Measurements from ENCODE around the gene ABCA12. TPM values are rescaled to one million over a fixed set of nuclear protein-coding genes. Genes with fewer than 3 reads are reported as not detected.

Gene ABCA12
- total RNA-seq, 1 donor from 2014 or later, result not detected

GRCh38 chr2:215107216-215108056 is 31.0 kb downstream of the ABCA12 start:
- POLR2A ChIA-PET, result no interaction called here
- no peak for ATAC-seq (ENCODE audit: low read depth)
- Mint-ChIP-seq H3K4me3 (no peak overlapping the region), H3K36me3 (ENCODE audit: low read depth) (no peaks in the 10 kb centered on the region), H3K27ac (no peak overlapping the region), H3K4me1 (no peaks in the 10 kb centered on the region), H3K27me3 (no peaks in the 10 kb centered on the region), H3K9me3 (no peaks in the 10 kb centered on the region)
- CTCF ChIA-PET, result no interaction called here
- no peak for DNase-seq
- intact Hi-C loops (cut with micrococcal nuclease), result no loop called here
- TF ChIP-seq CTCF (IDR thresholded peaks at IDR 0.05), result no peak

- TF ChIP-seq CTCF (IDR thresholded peaks at IDR 0.05), result no peak
- intact Hi-C loops (cut with micrococcal nuclease), result no loop called here
- no peak for ATAC-seq (ENCODE audit: low read depth)
- Mint-ChIP-seq H3K36me3 (ENCODE audit: low read depth) (no peaks in the 10 kb centered on the region), H3K4me1 (no peaks in the 10 kb centered on the region), H3K4me3 (no peak overlapping the region), H3K9me3 (no peaks in the 10 kb centered on the region), H3K27ac (no peak overlapping the region), H3K27me3 (no peaks in the 10 kb centered on the region)
- CTCF ChIA-PET, result no interaction called here
- POLR2A ChIA-PET, result no interaction called here
- no peak for DNase-seq
Measured at GRCh38 chr2:215105607-215106354, 32.6 kb downstream of the ABCA12 start.

GRCh38 chr2:215104226-215104625 is 34.2 kb downstream of the ABCA12 start:
- no peaks in the 10 kb centered on the region for H3K4me1 Mint-ChIP-seq
- TF ChIP-seq CTCF (IDR thresholded peaks at IDR 0.05), result no peak
- H3K27me3 Mint-ChIP-seq, result no peaks in the 10 kb centered on the region
- ATAC-seq (ENCODE audit: low read depth), result no peak
- H3K4me3 Mint-ChIP-seq, result no peak overlapping the region
- no peaks in the 10 kb centered on the region for H3K36me3 Mint-ChIP-seq (ENCODE audit: low read depth)
- ChIA-PET CTCF (no interaction called here), POLR2A (no interaction called here)
- no peaks in the 10 kb centered on the region for H3K9me3 Mint-ChIP-seq
- H3K27ac Mint-ChIP-seq, result no peak overlapping the region
- intact Hi-C loops (cut with micrococcal nuclease), result no loop called here
- DNase-seq, result no peak

DNA sequence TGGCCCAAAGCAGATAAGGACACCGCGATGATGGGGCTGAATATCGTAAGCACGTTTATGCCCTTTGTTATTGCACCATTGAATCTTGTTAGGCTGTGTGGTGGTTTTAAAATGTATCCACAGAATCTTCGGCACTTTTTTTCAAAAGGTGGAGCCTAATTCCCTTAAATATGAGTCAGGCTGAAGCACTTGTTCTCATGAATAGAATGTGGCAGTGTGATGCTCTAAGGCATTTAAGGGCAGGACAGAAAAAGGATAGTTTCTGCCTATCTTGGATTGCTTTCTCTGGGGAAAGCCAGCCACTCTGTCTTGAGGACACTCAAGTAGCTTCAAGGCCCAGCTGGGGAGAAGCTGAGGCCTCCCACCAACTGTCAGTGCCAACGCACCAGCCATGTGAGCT is 39.6 kb downstream of the ABCA12 start:
- no peak for DNase-seq
- no peak for ATAC-seq (ENCODE audit: low read depth)
- intact Hi-C loops (cut with micrococcal nuclease), result no loop called here
- no peaks in the 10 kb centered on the region for H3K4me1 Mint-ChIP-seq
- no peak overlapping the region for H3K4me3 Mint-ChIP-seq
- TF ChIP-seq CTCF (IDR thresholded peaks at IDR 0.05), result no peak
- no peaks in the 10 kb centered on the region for H3K36me3 Mint-ChIP-seq (ENCODE audit: low read depth)
- H3K9me3 Mint-ChIP-seq, result no peaks in the 10 kb centered on the region
- H3K27me3 Mint-ChIP-seq, result no peaks in the 10 kb centered on the region
- H3K27ac Mint-ChIP-seq, result no peak overlapping the region
- ChIA-PET CTCF (no interaction called here), POLR2A (no interaction called here)

DNA sequence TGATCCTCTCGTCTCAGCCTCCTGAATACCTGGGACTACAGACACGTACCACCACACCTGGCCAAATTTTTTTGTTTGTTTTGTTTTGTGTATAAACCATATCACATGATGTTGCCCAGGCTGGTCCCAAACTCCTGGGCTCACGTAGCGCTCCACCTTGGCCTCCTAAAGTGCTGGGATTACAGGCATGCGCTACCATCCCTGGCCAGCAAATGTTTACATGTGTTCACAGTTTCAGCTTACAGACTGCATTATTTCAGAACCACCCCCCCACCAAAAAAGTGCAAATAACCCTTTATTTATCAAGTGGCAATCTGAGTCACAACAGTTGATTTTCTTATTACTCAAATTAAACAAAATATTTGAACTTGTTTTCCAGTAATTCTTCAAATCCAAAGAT is 54.3 kb downstream of the ABCA12 start:
- CTCF ChIA-PET, result no interaction called here
- TF ChIP-seq CTCF (IDR thresholded peaks at IDR 0.05), result no peak
- no peak overlapping the region for H3K27ac Mint-ChIP-seq
- no peaks in the 10 kb centered on the region for H3K36me3 Mint-ChIP-seq (ENCODE audit: low read depth)
- no peaks in the 10 kb centered on the region for H3K9me3 Mint-ChIP-seq
- H3K27me3 Mint-ChIP-seq, result no peaks in the 10 kb centered on the region
- H3K4me3 Mint-ChIP-seq, result no peak overlapping the region
- H3K4me1 Mint-ChIP-seq, result no peaks in the 10 kb centered on the region
- ATAC-seq (ENCODE audit: low read depth) (no peak), DNase-seq (no peak)
- POLR2A ChIA-PET, result no interaction called here
- intact Hi-C loops (cut with micrococcal nuclease), result no loop called here

All from activated B cell treated with CpG ODN at 0.5 μM for 24 hours (primary cell).